ENCODE measurements around the gene PDF. TPM values are rescaled to one million over a fixed set of nuclear protein-coding genes. Genes with fewer than 3 reads are reported as not detected.

The PDF gene
- 10.5 and 15.3 TPM in 2 replicates for total RNA-seq

GRCh38 chr16:69330286-69331109 lies at the start of gene PDF:
PDF (minus strand) TSS chr16:69330588; CDS start chr16:69330570, 18 bp downstream.

GRCh38 chr16:69351309-69352027 lies 21.1 kb upstream of the PDF start, which contains the start of gene TMED6:
TMED6 (minus strand) TSS chr16:69351786; CDS start chr16:69351753, 33 bp downstream.

GRCh38 chr16:69339289-69340094 lies 9.1 kb upstream of the PDF start, which contains the start of the genes COG8 and NIP7:
COG8 (minus strand) TSS chr16:69339564; CDS start chr16:69339552, 12 bp downstream.
NIP7 (plus strand) TSS chr16:69339772; CDS start chr16:69339830, 58 bp downstream.

GRCh38 chr16:69310653-69311532 lies 19.5 kb downstream of the PDF start, which contains the start of gene VPS4A:
VPS4A (plus strand) TSS chr16:69311350; CDS start chr16:69311512, 162 bp downstream.

Other genes starting within 250 kb of the PDF start
- gene HAS3, start 224.9 kb downstream of the PDF start, total RNA-seq, result 4.0 and 7.6 TPM in 2 replicates
- gene CHTF8, start 198.0 kb downstream of the PDF start, total RNA-seq, result 61.1 and 71.0 TPM in 2 replicates
- gene UTP4, start 197.9 kb downstream of the PDF start, total RNA-seq, result 20.3 and 26.7 TPM in 2 replicates
- gene SNTB2, start 143.4 kb downstream of the PDF start, total RNA-seq, result 50.5 and 77.5 TPM in 2 replicates
- gene VPS4A, start 19.2 kb downstream of the PDF start, total RNA-seq, result 31.0 and 32.0 TPM in 2 replicates
- 40.6 and 42.8 TPM in 2 replicates for gene COG8, start 9.0 kb upstream of the PDF start, total RNA-seq
- 17.3 and 20.6 TPM in 2 replicates for gene NIP7, start 9.2 kb upstream of the PDF start, total RNA-seq
- 0.20 and 0.23 TPM in 2 replicates for gene TMED6, start 21.2 kb upstream of the PDF start, total RNA-seq
- 14.5 and 15.2 TPM in 2 replicates for gene TERF2, start 55.4 kb upstream of the PDF start, total RNA-seq
- gene CYB5B, start 94.0 kb upstream of the PDF start, total RNA-seq, result 68.7 and 88.8 TPM in 2 replicates
- gene NFAT5, start 235.4 kb upstream of the PDF start, total RNA-seq, result 34.0 and 46.9 TPM in 2 replicates